B cell (primary cell): ENCODE results near the gene SPINK1. TPM values are rescaled to one million over a fixed set of nuclear protein-coding genes. Genes with fewer than 3 reads are reported as not detected.

ENCODE experiments used
- ATAC-seq: fragments of 200-7000 bp; cut with Tn5 transposase; one replicate; pipeline ENCODE4 v1.10.0; 2021; ENCODE audit warnings: low read depth, mild to moderate bottlenecking, moderate number of reproducible peaks, moderate library complexity
- CTCF ChIA-PET: fragments of 350-600 bp; sonication (Branson Sonifier 250); formaldehyde crosslinking; loops from one replicate; lab custom pipeline; 2021; ENCODE audit warnings: antibody characterized with exemption, inconsistent platforms; lab: Charles Lee
- POLR2A ChIA-PET: fragments of 350-600 bp; sonication (Branson Sonifier 250); formaldehyde crosslinking; loops from one replicate; lab custom pipeline; 2021; ENCODE audit warnings: antibody characterized with exemption; lab: Charles Lee
- DNase-seq: peaks from one replicate; pipeline ENCODE4 v3.0.0; 2013
- H2AFZ ChIP-seq: 2 replicates; pipeline ENCODE4 v1.6.1; 2012; ENCODE audit warnings: mild to moderate bottlenecking, low read depth, low read length; ENCODE audit not compliant: insufficient read depth, poor library complexity, severe bottlenecking
- H3K27ac ChIP-seq, 2 donors: 1 replicate in 1 of 2; 2 replicates in 1 of 2; pipeline ENCODE4 v1.5.1; 2012 to 2013; ENCODE audit warnings: low read length in 2 of 2, mild to moderate bottlenecking in 2 of 2, moderate library complexity in 1 of 2
- H3K27me3 ChIP-seq, 4 experiments: fragments of 200-600 bp in 1 of 4; sonication (generic) in 1 of 4; replicated peaks in 1 of 4; 1 replicate in 2 of 4; 2 replicates in 2 of 4; pipeline versions ENCODE4 v1.6.1 to v1.7.0; 2013 to 2016; ENCODE audit warnings: low read length in 3 of 4, mild to moderate bottlenecking in 2 of 4, mixed read lengths in 1 of 4, moderate library complexity in 1 of 4; ENCODE audit not compliant: insufficient read depth in 4 of 4, control insufficient read depth in 3 of 4; ENCODE audit errors: control extremely low read depth in 1 of 4
- H3K36me3 ChIP-seq, 2 experiments: replicated peaks in 1 of 2; 1 replicate in 1 of 2; 2 replicates in 1 of 2; pipeline versions ENCODE4 v1.6.1 to v1.7.1; 2013; ENCODE audit warnings: low read length in 1 of 2; ENCODE audit not compliant: insufficient read depth in 2 of 2, control insufficient read depth in 1 of 2; ENCODE audit errors: control extremely low read depth in 1 of 2, extremely low read depth in 1 of 2
- H3K4me1 ChIP-seq, 2 donors: fragments of 200-600 bp in 1 of 2; sonication (generic) in 1 of 2; 1 replicate in 1 of 2; 2 replicates in 1 of 2; pipeline versions ENCODE4 v1.5.1 to v1.6.1; 2013 to 2017; ENCODE audit warnings: low read length in 2 of 2; ENCODE audit not compliant: control insufficient read depth in 2 of 2, insufficient read depth in 2 of 2
- H3K4me2 ChIP-seq: replicated peaks from 2 replicates; pipeline ENCODE3; 2012; ENCODE audit warnings: mild to moderate bottlenecking, low read depth, low read length; ENCODE audit not compliant: poor library complexity, severe bottlenecking
- H3K4me3 ChIP-seq, 5 experiments: fragments of 200-600 bp in 1 of 5; sonication (generic) in 1 of 5; 1 replicate in 3 of 5; 2 replicates in 2 of 5; pipeline versions ENCODE4 v1.5.1 to v1.7.0; 2011 to 2016; ENCODE audit warnings: low read length in 4 of 5, mild to moderate bottlenecking in 4 of 5, low read depth in 2 of 5, control low read depth in 1 of 5, moderate library complexity in 1 of 5; ENCODE audit not compliant: insufficient read depth in 1 of 5; ENCODE audit errors: control extremely low read depth in 1 of 5, extremely low read depth in 1 of 5
- H3K79me2 ChIP-seq: fragments of 200-600 bp; sonication (generic); one replicate; pipeline ENCODE4 v1.6.0; 2016; ENCODE audit warnings: low read length; ENCODE audit not compliant: control insufficient read depth, insufficient read depth
- H3K9ac ChIP-seq: fragments of 200-600 bp; sonication (generic); 2 replicates; pipeline ENCODE4 v1.6.1; 2017; ENCODE audit warnings: mild to moderate bottlenecking, low read length, moderate library complexity
- H3K9me3 ChIP-seq, 3 donors: one replicate each; pipeline versions ENCODE4 v1.6.1 to v1.7.1; 2013; ENCODE audit warnings: low read length in 2 of 3; ENCODE audit not compliant: control insufficient read depth in 2 of 3, insufficient read depth in 1 of 3; ENCODE audit errors: control extremely low read depth in 1 of 3
- H4K20me1 ChIP-seq: 2 replicates; pipeline ENCODE4 v1.6.0; 2012; ENCODE audit warnings: mild to moderate bottlenecking, low read length; ENCODE audit not compliant: insufficient read depth, control insufficient read depth, poor library complexity, severe bottlenecking
- H3K27ac Mint-ChIP-seq: one replicate; pipeline ENCODE4 v1.8.0; 2021; ENCODE audit warnings: mixed read lengths
- H3K27me3 Mint-ChIP-seq: one replicate; pipeline ENCODE4 v1.8.0; 2021; ENCODE audit warnings: mixed read lengths
- H3K4me1 Mint-ChIP-seq: one replicate; pipeline ENCODE4 v1.8.0; 2021; ENCODE audit warnings: mixed read lengths
- H3K4me3 Mint-ChIP-seq: one replicate; pipeline ENCODE4 v1.8.0; 2021; ENCODE audit warnings: mixed read lengths
- H3K9me3 Mint-ChIP-seq: one replicate; pipeline ENCODE4 v1.8.0; 2022; ENCODE audit warnings: mixed read lengths; ENCODE audit not compliant: insufficient read depth
- CTCF ChIP-seq: fragments of 200-600 bp; IDR thresholded peaks from one replicate; pipeline ENCODE4 v1.8.0; 2022; ENCODE audit warnings: antibody characterized with exemption, mild to moderate bottlenecking
- EZH2 ChIP-seq: IDR thresholded peaks from 2 replicates; pipeline ENCODE4 v1.6.1; 2012; ENCODE audit warnings: borderline replicate concordance, low read depth, mild to moderate bottlenecking, moderate library complexity, low read length; ENCODE audit not compliant: insufficient read depth, poor library complexity, severe bottlenecking
- WGBS: methylation state at CpG from one replicate; pipeline ENCODE4 v1.1.5; 2013; ENCODE audit warnings: missing lambda C conversion rate; ENCODE audit not compliant: insufficient coverage; 5-methylcytosine and 5-hydroxymethylcytosine counted together
- intact Hi-C: fragments of 100-400 bp; cut with micrococcal nuclease; formaldehyde crosslinking; loops from one replicate; pipeline ENCODE4 v1.10.0; 2022
- polyA plus RNA-seq: library from polyadenylated mRNA; depleted of rRNA; stranded (reverse); fragments of >200 nt; gene quantifications from 2 replicates; pipeline ENCODE4 v1.2.3, GENCODE V29; 2012
- total RNA-seq, 2 donors: library from RNA; stranded (reverse); fragments of 120-200 nt in 1 of 2; gene quantifications; 1 replicate in 1 of 2; 2 replicates in 1 of 2; pipeline versions ENCODE4 v1.2.3 to v1.2.4, GENCODE V29; 2013 to 2022

The SPINK1 gene
- total and polyA plus RNA-seq, 2 donors (not counting 1 experiment from before 2014, with no cell fraction given): not detected

- Histone ChIP-seq H3K27me3 (no peaks in the 10 kb centered on the region), H2AFZ (no peak overlapping the region), H3K4me2 (no peak overlapping the region), H3K36me3 (no peaks in the 10 kb centered on the region), H3K9ac (no peak overlapping the region), H3K4me1 (no peaks in the 10 kb centered on the region), H4K20me1 (no peaks in the 10 kb centered on the region), H3K4me3 (no peak overlapping the region), H3K9me3 (no peaks in the 10 kb centered on the region), H3K79me2 (no peaks in the 10 kb centered on the region), H3K27ac (no peak overlapping the region)
- no peaks in the 10 kb centered on the region for H3K9me3 Mint-ChIP-seq
- H3K27ac Mint-ChIP-seq: no peak overlapping the region
- POLR2A ChIA-PET: no interaction called here
- CTCF ChIA-PET: interaction anchor here (1.0 to 2.2 kb wide), 6 partner anchors 10 to 229 kb away, joined by 3 to 8 read pairs (median 6); no protein-coding TSS in a partner anchor
- H3K4me1 Mint-ChIP-seq: no peaks in the 10 kb centered on the region
- DNase-seq (no peak), ATAC-seq (no peak)
- H3K4me3 Mint-ChIP-seq: no peak overlapping the region
- TF ChIP-seq CTCF: no peak
- TF ChIP-seq EZH2: no peak
- intact Hi-C loops: loop anchor here (1.0 to 5.0 kb wide), 2 partner anchors 228 to 1180 kb away; no protein-coding TSS in a partner anchor
- H3K27me3 Mint-ChIP-seq: peaks cover 23% of the 10 kb centered on the region
Measured at GRCh38 chr5:147856801-147857200, 25.3 kb upstream of the SPINK1 start.

GRCh38 chr5:147855774-147856069 lies 24.3 kb upstream of the SPINK1 start:
- Histone ChIP-seq H3K4me2 (no peak overlapping the region), H3K27ac (no peak overlapping the region), H3K36me3 (no peaks in the 10 kb centered on the region), H3K4me1 (no peaks in the 10 kb centered on the region), H3K9ac (no peak overlapping the region), H2AFZ (no peak overlapping the region), H3K27me3 (no peaks in the 10 kb centered on the region), H3K4me3 (no peak overlapping the region), H3K9me3 (no peaks in the 10 kb centered on the region), H3K79me2 (no peaks in the 10 kb centered on the region), H4K20me1 (no peaks in the 10 kb centered on the region)
- intact Hi-C loops: loop anchor here (5.0 kb wide), 1 partner anchor 1182 kb away; no protein-coding TSS in a partner anchor
- ATAC-seq (no peak), DNase-seq (no peak)
- H3K27ac Mint-ChIP-seq: no peak overlapping the region
- 50% methylated on average over 1 of the region's 4 CpGs for WGBS
- ChIA-PET POLR2A (no interaction called here), CTCF (interaction anchor here (2.2 kb wide), 1 partner anchor 228 kb away, joined by 4 read pairs; no protein-coding TSS in a partner anchor)
- peaks cover 27% of the 10 kb centered on the region for H3K27me3 Mint-ChIP-seq
- no peak overlapping the region for H3K4me3 Mint-ChIP-seq
- no peak for TF ChIP-seq CTCF
- no peak for TF ChIP-seq EZH2
- no peaks in the 10 kb centered on the region for H3K9me3 Mint-ChIP-seq
- no peaks in the 10 kb centered on the region for H3K4me1 Mint-ChIP-seq
